Fibroblast of pulmonary artery (primary cell): ENCODE results near the gene MRPS27.
A peak's percentile ranks its signal among the peaks of the same experiment; 100 is the strongest.

ENCODE experiments used
- DNase-seq: peaks from one replicate; pipeline ENCODE4 v3.0.0-alpha.2; 2010; ENCODE audit warnings: low read depth
- H3K4me3 ChIP-seq: replicated peaks from 2 replicates; pipeline ENCODE4 v1.5.1; 2011; ENCODE audit warnings: low read depth, mild to moderate bottlenecking, control low read depth, low read length, moderate library complexity
- CTCF ChIP-seq: IDR thresholded peaks from 2 replicates; pipeline ENCODE4 v1.5.1; 2011; ENCODE audit warnings: mild to moderate bottlenecking, control low read depth, low read length, inconsistent platforms; ENCODE audit errors: missing control alignments

MRPS27 gene

GRCh38 chr5:72268260-72268659 is 51.8 kb downstream of the MRPS27 start:
- H3K4me3 ChIP-seq = no peak overlapping the region
- no peak for DNase-seq
- TF ChIP-seq CTCF = no peak

DNA sequence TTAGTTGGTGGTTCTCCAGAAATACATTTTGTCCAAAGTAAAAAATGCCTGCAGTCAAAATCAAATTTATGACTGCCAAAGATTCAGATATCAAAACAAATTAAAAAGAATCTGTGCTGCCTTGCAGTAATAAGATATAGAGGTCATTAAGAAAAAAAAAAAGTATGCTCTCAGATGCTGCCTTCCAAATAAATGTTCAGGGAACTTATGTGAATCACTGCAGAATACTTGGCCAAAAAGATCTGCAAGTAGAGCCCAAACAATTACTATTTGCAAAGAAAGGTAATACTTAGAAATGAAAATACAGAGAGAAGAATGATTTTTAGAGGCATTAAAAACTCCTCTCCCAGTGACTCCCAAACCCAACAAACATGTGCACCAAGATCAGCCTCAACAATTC is 52.4 kb downstream of the MRPS27 start:
- DNase-seq = no peak
- no peak for TF ChIP-seq CTCF
- H3K4me3 ChIP-seq = no peak overlapping the region

- no peak overlapping the region for H3K4me3 ChIP-seq
- TF ChIP-seq CTCF = no peak
- no peak for DNase-seq
These were observed 53.2 kb downstream of the MRPS27 start for GRCh38 chr5:72266862-72267261.

DNA sequence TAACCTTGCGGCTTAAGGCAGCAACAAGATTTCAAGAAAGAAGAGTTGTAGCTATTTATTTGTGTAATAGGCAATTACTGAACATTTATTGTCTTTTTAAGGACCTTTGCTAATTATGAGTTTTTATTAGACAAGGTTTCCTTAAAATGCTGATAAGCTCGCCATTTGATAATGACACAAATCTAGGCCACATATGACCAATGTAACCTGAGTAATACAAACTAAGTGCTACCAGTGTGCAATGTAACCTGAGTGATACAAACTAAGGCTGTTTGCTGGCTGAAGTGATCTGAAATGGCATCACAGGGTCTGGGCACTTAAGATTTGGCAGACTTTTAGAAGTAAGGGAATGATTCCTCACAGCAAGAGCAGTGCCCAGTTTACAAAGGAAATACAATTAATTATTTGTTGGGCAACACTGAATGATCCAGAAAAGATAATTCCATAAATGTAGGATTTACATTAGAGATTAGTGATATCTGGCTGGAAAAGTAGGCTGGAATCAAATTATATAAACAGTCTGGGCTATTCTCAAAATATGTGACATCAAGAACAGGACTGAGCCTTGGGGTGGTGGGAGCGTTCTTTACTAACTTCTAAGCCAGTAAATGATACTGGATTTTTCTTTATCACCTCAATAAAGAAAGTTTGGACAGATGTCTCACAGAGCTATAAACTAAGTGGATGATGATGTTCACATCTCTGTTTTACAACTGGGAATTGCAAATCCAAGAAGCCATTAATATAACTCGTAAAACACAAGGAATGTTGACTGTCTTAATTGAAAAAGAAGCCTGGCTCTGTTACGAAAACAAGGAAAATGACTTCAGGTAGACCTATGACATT is 54.8 kb downstream of the MRPS27 start:
- no peak for TF ChIP-seq CTCF
- DNase-seq = no peak
- no peak overlapping the region for H3K4me3 ChIP-seq

DNA sequence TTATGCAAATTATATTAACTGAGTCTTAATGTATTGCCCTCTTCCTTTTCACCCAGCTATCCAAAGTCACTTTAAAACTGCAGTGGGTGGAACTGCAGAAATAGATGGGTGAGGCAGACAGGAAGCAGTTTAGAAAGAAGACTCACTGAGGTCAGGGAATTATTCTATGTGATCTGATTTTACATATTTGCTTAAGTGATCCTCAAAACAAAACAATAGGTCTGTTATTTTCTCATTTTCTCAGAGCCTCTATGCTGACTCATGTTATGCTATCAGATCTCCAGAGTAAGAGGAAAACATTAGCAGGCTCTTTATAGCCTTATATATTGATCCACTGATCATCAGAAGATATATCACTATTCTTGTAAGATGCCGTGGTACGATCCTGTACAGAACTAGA is 63.5 kb downstream of the MRPS27 start:
- no peak overlapping the region for H3K4me3 ChIP-seq
- DNase-seq = peak; percentile 34
- no peak for TF ChIP-seq CTCF

DNA sequence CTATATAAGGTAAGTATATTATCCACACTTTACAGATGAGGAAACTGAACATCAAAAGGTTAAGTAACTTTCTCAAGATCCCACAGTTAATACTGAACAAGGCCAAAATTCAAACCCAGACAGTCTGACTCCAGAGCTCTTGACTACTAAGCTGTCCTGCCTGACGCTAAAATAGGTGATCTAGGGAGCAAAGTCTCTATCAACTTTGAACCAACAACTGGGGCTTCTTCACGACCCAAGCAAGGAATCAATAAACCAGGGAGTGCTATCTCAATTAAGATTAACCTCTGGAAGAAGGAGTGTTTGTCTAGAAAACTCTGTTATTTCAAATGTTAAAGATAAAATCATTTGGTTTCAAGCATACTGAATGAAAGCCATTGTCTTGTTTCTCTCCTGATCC is 64.4 kb downstream of the MRPS27 start:
- DNase-seq = no peak
- TF ChIP-seq CTCF = no peak
- no peak overlapping the region for H3K4me3 ChIP-seq

DNA sequence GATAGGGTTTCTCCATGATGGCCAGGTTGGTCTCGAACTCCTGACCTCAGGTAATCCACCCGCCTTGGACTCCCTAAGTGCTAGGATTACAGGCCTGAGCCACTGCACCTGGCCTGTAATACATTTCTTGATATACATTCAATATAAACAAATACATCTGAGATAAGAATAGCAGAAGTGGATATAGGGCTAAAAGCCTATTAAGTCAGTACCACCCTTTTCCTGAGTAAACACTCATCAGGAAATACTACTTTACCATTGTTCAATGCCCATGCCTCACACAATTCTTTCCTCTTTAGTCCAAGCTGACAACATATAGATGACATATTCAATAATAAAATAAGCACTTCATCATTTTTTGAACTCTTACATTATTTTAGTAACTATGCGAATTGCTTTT is 64.8 kb downstream of the MRPS27 start:
- no peak for DNase-seq
- no peak for TF ChIP-seq CTCF
- H3K4me3 ChIP-seq = no peak overlapping the region
